GM19240 (cell line): ENCODE measurements around the gene SDHB.

Source experiments
- DNase-seq: peaks from one replicate; pipeline ENCODE4 v3.0.0; 2011; ENCODE audit warnings: low spot score; ENCODE audit not compliant: insufficient read length

Gene SDHB

DNA sequence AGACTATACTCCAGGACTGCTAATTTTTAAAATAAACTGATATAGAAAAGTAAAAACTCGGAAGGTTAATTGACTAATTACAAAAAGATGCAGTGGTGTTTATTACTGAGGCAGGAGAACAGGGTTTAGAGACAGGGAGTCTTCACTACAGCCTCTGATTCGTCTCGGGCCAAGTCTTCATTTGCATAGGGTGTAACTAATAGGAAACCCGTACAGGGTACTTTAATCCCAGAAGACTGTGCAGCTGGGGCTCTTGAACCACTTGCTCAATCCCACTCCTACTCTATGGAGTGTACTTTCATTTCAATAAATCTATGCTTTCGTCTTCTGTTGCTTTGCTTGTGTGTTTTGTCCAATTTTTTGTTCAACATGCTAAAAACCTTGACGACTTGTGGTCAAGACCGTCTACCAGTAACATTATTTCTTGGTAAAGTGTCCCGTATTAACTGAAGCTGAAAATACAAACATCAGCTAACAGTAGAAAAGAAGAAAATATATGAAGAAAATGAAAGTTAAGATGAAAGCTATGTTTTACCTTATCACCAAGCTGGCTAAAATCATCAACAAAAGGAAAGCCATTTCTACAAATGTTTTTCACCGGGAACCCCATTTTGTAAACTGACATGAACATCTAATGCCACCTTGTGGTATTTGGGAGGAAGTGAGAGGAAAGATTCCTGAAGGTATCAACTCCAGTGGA, 8.0 kb downstream of the SDHB start:
- DNase-seq: no peak

DNA sequence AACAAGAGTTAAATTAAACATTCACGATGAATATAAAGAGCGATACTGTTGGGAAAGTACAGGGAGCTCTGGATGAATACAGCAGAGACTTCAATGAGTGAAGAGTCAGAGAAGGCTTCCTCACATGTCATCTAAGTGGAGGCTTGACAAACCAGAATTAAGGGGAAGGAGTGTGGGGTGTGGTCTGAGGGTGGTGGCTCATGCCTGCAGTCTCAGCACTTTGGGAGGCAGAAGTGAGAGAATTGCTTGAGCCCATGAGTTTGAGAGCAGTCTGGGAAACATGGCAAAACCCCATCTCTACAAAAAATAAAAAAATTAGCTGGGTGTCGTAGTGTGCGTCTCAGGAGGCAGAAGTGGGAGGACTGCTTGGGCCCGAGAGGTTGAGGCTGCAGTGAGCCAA, 8.7 kb downstream of the SDHB start:
- DNase-seq: no peak

DNA sequence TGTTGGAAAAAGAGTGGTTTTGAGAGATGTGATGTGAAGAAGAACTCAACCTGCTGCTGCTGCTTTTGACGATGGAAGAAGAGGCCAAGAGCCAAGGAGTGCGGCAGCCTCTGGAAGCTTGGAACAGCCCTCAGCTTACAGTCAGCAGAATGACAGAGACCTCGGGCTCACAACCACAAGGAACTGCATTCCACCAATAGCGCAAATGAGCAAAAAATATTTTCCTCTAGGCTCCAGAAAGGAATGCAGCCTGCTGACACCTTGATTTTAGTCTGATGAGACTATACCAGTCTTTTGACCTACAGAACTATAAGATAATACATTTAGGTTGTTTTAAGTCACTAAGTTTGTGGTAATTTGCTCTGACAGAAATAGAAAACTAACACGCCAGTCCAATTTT, 10.2 kb downstream of the SDHB start:
- no peak for DNase-seq

DNA sequence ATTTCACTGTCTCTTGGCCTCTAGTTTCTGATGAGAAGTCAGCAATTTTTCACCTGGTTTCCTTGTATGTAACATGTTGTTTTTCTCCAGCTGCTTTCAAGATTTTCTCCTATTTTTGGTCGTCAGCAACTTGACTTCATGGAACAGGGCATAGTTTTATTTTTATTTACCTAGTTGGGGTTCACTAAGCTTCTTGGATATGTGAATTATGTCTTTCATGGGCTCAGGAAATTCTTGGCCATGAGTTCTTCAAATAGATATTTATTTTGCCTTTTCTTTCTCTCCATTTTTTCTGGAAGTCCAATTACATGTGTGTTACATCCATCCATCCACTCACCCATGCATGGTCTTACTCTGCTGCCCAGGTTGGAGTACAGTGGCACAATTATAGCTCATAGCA, 13.7 kb downstream of the SDHB start:
- DNase-seq: no peak

DNA sequence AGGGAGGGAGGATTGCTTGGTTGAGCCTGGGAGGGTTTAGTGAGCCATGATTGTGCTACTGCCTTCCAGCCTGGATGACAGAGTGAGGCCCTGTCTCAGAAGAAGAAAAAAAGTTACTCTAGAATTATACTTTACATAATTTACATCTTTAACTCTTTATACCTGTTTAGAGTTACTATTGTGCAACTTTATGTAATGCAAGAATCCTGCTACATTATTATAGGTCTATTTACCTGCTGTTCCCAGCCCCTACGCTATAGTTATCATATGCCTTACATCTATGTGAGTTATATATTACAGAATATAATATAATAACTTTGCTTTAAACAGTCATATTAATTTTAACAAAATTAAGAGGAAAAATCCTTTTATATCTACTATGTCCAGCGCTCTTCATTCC, 14.3 kb downstream of the SDHB start:
- DNase-seq: no peak

DNA sequence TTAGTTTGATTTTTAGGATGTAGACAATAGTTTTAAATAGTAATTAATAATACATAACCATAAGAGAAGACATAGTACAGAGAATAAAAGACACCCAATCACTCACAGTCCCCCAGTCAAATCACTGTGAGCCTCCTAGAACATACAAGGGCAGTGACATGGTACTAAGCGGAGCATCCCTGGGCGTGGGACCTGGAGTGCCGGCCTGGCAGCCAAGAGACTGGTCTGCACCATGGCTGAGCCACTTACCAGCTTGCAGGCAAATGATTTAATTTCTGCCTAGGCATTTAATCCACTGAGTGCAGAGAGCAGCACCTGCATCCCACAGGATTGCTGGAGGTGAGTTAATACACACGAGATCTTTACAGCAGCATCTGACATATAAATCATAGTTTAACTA, 20.4 kb downstream of the SDHB start:
- no peak for DNase-seq

DNA sequence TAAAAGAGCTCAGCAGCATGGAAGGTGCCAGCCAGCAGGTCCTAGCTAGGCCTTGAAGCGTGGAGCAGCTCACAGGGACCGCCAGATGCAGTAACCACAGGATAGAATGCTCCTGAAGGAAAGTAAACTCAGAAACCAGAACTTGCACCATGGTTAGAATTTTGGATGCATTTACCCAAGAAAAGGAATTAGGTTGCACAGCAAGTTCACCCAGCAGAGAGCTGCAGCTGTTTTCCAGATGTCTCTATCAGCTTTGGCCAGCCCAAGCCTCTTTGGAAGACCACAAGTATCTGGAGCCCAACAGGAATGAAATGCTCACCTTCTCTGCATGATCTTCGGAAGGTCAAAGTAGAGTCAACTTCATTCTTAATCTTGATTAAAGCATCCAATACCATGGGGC, 21.1 kb downstream of the SDHB start:
- no peak for DNase-seq

DNA sequence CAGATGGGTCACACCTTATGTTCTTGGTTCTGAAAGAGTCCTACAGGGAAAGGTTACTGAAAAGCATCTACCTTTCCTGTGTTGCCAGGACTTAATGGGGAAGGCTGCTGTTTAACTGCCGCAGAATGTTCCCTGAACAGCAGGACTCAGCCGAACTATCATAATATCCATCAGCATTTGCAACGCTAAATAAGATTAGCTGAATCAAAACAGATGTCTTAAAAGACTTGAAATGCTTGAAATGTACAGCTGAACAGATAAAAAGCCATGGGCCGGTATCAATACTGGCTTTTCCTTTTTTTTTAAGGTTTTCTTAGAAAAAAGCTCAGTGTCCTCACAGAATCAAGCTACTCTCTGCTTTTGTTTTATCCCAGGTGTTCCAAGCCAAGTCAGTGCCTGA, 22.4 kb downstream of the SDHB start:
- no peak for DNase-seq

DNA sequence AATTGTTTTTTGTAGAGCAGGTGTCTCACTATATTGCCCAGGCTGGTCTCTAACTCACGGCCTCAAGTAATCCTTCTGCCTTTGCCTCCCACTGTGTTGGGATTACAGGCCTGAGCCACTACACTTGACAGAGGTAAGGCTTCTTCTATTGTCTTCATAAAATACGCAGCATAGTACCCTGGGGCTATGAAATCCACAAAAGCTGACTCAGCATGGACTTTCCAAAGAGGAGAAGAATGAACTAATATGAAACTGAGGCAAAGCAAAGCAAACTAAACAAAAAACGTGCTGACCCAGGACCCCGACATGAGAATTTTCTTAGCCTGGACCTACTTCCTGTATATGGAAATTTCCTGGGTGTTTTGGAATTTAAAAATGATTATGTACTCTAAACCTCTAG, 23.6 kb downstream of the SDHB start:
- no peak for DNase-seq

DNA sequence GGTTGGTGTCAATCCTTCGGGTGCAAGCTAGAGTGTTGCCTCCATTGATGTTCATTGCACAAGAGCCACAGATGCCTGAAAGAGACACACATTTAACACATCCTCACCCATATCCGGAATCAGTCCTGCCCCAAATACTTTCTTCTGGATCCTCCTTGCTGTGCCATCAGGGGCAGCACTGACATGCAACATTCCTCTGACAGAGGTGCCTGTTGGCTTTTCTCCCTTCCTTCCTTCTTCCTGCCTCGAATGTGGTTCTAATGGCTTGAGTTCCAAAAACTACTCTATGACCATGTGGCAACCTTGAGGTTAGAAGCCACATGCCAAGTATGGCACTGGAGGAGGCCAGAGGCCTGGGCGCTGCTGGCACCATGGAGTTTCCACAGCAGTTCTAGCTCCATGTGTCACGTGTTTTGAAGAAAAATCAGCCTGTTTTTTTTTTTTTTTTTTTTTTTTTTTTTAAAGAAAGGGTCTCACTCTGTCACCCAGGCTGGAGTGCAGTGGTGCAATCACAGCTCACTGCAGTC, 25.1 kb downstream of the SDHB start:
- no peak for DNase-seq

DNA sequence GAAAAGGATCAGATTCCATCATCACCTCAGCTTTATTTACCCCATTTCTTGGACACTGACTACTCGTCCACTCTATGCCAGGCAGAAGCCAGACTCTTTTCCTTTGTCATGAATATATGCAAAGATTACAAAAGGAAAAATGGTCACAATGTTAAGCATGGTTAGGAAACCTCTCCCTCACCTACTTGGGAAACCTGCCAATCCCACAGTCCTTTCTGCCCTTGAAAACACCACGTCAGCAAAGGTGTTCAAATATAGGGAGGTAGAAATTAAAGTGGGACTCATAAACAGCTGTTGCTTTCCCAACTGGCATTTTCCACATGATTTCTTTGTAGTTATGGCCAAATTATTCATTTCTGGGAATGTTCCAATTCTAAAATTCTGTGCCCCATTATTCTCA, 25.9 kb downstream of the SDHB start:
- DNase-seq: no peak

DNA sequence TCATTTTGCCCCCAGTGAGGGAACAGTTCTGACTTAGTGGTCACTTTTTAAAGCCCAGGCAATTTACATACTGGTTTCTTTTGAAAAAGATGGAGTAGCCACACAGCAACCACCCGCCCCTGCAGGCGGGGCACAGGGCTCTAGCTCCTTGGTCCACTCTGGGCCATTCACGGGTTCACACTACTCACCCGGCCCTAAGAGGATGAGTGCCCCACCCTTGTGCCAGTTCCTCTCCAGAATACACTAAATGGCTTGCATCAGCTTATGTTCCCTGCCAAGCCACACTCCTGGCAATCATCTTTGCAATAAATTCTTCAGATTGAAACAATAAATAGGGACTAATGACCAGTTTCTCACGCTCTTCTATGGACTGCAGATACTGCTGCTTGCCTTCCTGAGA, 26.4 kb downstream of the SDHB start:
- no peak for DNase-seq

DNA sequence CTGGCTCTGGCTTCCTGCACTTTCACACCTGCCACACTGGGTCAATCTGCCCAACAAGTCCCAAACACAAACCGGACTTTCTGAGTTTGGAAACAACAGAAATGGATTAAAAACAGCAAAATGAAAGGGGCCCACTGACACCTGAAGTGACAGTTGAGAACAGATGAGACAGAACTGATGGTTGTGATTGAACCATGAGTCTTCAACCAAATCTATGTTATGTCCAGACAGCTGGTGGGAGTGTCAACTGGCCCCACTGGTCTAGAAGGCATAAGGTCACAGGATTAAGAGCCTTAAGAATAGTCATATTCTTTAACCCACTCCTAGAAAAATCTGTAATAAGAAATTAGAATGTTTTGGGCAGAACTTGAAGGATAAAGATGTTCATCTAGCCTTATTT, 29.1 kb downstream of the SDHB start:
- DNase-seq: no peak

DNA sequence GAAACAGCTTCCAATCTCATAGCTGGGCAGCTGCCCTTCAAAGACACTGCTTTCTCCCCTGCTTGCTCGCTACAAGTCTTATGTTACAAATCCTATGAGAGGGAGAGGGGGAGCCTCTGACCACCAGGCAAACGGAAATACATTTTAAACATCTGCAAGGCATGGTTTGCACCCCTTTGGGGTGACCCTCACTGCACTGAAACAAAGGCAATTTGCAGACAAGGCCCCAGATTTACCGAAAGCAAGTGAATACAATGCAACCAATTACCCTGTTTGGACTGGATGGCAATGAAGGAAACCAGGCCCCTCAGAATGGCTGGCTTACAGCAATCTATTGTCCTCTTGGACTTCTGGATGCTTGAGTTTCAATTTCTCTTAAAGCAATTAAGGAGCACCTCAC, 30.3 kb downstream of the SDHB start:
- DNase-seq: no peak

DNA sequence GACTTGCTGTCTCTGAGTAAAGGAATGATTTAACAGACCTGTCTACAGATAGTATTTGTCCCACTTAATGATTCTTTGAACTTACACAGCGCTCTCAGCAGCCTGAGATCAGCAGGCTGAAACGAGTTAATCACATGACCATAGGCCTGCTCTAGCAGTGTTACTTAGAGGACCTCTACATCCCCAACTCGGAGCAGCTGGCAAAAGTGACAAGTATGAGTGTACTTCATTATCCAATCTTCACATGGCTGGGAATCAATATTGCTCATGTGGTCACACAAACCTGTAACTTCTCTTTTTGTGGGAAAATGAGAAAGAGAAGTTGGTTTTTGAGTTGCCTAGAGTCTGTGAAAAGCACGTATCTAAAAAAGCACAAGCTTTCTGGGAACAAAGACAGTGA, 30.7 kb downstream of the SDHB start:
- no peak for DNase-seq

DNA sequence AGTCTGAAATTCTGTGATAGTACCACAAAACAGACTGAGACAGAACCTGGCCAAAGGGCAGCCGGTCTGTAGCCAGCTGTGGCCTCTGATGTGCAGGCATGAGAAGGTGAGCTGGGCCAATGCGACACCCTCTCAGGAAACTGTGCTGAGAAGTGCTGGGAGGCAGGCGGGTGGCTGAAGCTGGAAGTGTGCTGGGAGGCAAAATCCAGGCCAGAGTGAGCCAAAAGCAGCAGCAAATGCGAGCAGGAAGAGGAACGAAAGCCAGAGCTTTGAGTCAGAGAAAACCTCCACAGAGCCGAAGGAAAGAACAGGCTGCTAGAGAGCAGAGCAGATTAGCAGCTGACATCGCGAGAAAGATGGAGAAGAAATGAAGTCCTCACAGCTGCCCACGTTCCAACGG, 31.9 kb downstream of the SDHB start:
- DNase-seq: no peak

DNA sequence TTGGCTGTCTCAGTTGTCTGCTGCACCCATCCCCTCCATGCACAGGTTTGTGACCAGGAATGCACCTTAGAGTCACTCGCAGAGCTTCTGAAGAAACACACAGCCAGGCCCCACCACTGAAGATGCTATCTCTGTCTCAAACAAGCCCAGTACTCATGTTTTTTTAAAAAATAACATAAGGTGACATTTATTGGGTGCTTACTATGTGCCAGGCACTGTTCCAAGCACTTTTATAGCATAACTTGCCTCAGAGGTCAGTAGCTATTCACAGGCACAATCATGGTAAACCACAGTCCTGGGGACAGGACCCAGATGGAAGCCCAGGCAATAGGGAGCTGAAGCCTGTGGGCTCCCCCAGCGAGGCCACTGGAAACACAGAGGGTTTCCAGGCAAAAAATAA, 33.3 kb downstream of the SDHB start:
- no peak for DNase-seq

DNA sequence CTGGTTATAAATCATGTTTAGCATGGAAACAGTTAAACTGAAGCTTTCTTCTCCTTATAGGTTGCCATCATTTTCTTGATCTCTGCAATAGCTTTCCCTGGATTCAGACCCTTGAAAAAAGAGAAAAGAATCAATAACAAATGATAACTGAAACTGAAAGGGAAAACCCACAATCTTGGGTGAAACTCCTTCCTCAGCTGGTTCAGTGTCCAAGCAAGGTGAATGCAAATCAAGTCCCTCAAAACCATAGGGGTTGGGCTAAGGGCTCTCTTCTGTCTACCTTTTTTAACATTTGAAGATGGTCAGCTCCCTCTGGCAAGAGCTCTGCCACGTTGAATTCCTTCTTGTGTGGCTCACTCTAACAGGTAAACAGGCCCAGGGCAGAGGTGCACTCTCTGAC, 35.0 kb downstream of the SDHB start:
- no peak for DNase-seq

DNA sequence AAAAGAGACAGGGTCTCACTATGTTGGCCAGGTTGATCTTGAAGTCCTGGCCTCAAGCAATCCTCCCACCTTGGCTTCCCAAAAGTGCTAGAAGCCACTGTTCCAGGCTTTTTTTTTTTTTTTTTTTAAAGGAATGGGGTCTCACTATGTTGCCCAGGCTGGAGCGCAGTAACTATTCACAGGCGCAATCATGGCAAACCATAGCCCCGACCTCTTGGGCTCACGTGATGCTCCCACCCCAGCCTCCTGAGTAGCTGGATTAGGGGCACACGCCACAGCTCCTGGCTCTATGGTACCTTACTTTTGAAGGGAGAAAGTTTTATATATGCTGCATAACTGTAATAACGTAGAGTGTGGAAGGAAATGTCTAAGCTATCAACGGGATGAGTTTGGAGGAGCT, 36.4 kb downstream of the SDHB start:
- DNase-seq: no peak

DNA sequence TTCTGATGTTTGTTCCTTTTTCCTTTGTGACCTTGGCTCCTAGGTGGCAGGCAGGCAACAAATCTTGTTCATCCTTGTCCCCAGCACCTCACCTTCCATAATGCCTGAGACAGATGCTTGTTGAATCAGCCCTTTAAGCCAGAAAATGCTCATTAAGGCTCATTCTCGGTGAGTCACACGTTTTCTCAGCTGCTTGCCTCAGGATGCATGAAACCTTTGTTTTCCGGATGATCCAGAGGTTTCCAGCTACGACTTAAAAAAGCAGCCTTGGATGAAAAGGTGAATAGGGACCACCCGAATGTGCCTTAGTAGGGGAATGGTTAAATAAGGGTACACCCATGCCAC, 37.5 kb downstream of the SDHB start:
- DNase-seq: no peak

DNA sequence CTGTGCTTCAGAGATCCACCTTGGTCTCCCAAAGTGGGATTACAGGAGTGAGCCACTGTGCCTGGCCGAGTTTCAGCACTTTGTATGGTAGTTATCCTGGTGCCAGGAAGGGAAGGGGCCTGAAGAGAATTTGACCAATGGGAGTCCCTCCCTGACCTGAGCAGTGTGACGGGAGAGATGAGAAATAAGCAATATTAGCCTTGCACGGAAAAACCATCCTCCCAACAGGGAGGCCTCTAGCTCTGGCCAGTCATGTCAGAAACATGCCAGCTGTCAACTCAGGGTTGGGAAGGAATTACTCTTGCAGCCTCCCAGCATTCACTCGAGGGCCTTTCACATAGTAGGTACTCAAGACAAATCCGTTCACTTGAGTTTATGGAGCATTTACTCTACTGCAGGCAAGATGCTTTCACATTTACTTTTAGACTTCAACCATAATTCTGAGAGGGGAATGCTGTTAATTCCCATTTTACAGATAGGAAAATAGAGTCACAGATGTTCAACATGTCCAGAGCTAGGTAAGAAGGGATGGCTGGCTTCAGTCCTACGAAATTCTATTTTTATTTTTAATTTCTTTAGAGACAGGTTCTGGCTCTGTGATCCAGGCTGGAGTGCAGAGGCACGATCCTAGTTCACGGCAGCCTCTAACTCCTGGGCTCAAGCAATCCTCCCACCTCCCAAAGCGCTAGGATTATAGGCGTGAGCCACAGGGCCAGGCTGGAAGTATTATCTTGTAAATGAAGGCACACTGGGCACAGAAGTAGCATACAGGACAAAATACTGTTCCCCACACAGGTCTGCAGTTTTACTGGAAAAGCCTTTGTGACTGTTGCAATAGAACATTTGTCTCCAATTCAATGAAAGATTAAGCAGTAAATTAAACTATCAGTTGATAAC, 38.9 kb downstream of the SDHB start:
- DNase-seq: no peak

DNA sequence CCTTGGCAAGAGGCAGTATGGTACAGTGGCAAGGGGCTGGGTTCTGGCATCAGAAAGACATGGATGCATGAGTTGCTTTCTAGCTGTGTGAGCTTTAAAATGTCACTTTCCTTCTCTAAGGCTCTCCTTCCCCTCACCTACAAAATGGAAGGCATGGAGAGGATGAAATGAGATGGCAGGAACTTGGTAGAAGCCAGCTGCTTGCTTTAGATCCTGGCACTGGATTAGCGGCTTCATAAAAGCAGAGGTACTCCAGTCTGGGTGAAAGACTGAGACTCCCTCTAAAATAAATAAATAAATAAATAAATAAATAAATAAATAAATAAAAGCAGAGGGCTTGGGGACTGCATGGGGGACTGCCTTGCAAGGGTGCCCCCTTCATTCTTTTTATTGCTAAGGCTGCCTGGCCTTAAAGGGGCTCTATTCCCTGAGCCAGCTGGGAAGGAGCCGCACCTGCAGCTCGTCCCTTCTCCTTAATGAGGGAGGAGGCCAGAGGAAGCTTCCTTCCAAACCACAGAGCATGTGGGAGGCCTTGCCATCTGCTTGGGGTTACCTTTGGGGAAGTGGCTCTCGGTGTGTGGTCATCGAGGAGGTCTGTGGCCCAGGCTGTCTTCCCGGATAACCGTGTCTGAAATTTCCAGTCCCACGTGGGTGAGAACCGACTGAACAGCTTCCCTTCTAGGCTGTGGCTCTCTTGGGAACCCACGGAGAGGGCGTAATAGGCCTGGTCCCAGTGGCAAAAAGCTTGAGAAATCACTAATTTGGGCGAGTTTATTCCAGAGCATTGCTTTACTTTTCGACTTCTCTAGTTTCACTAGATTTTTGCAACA, 40.1 kb downstream of the SDHB start:
- DNase-seq: no peak
